BLaER1 treated with 17β-estradiol and CSF1 and Interleukin-3, amounts not matched to agents 10 nM and 100 nM (cell line): ENCODE results near the gene CCDC90B.

Source experiments
- H3K27ac ChIP-seq, 11 experiments: shearing (Covaris generic); formaldehyde crosslinking; 2 replicates each; pipeline ENCODE4 v1.8.1; 2022
- H3K27me3 ChIP-seq, 11 experiments: shearing (Covaris generic); formaldehyde crosslinking; 2 replicates each; pipeline ENCODE4 v1.8.1; 2022
- H3K36me3 ChIP-seq, 11 experiments: shearing (Covaris generic); formaldehyde crosslinking; 2 replicates each; pipeline ENCODE4 v1.8.1; 2022
- H3K4me1 ChIP-seq, 10 experiments: shearing (Covaris generic); formaldehyde crosslinking; 2 replicates each; pipeline ENCODE4 v1.8.1; 2022
- H3K4me2 ChIP-seq, 11 experiments: shearing (Covaris generic); formaldehyde crosslinking; 2 replicates each; pipeline ENCODE4 v1.8.1; 2022
- H3K4me3 ChIP-seq, 10 experiments: shearing (Covaris generic); formaldehyde crosslinking; 2 replicates each; pipeline ENCODE4 v1.8.1; 2022
- H3K9ac ChIP-seq, 11 experiments: shearing (Covaris generic); formaldehyde crosslinking; 2 replicates each; pipeline ENCODE4 v1.8.1; 2022
- H3K9me3 ChIP-seq, 11 experiments: shearing (Covaris generic); formaldehyde crosslinking; replicated peaks in 1 of 11; 2 replicates each; pipeline ENCODE4 v1.8.1; 2022
- H4K20me1 ChIP-seq, 11 experiments: shearing (Covaris generic); formaldehyde crosslinking; 2 replicates each; pipeline ENCODE4 v1.8.1; 2022
- Cebpa-rat ChIP-seq, 11 experiments: shearing (Covaris generic); IDR thresholded peaks; 2 replicates each; pipeline ENCODE4 v1.8.1; 2022

Gene CCDC90B

DNA sequence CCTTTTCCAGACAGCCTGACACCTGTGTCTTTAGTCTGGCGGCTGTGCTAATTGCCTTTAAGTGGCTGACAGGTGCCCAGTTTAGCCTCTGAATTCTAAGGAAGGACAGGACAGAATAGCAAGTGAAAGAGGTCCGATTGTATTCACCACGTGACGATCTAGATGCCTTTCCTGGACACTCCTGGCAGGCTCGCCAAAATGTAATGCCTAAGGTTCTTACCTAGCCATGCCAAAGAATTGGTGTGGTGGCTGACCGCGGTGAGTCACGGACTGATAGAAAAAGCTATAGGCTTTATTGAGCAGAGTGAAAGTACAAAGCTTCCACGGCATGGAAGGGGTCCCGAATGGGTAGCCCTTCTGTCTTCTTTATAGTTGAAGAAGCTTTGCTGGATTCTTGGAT is 65.9 kb downstream of the CCDC90B start:
- Histone ChIP-seq H4K20me1 (no peaks in the 10 kb centered on the region), H3K4me2 (no peak overlapping the region), H3K4me3 (no peak overlapping the region), H3K4me1 (no peaks in the 10 kb centered on the region), H3K9ac (no peak overlapping the region), H3K36me3 (peaks cover 0 to 14% (median 0%) of the 10 kb centered on the region in 11 experiments; a peak in 2 of 22 replicates), H3K9me3 (no peaks in the 10 kb centered on the region), H3K27ac (no peak overlapping the region), H3K27me3 (no peaks in the 10 kb centered on the region)
- no peak for TF ChIP-seq Cebpa-rat (IDR thresholded peaks at IDR 0.05)

DNA sequence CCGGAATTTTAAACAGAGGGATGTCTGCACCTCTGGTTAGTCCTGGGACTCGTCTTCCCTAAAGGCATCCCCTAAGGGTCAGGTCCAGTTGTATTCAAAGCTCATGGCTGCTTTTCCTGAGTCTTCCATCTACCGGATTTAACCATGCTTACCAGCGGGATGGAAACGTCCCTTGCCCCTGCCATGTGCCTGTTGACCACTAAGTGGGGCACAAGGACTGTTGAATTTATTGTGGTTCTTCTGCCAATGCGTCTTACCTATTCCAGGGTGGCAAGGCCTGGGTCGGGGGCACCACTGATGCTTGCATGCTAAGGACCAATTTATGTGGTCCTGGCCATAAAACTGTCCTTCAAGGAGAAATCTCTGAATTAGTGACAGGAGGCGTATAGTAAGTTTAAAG is 67.1 kb downstream of the CCDC90B start:
- no peak for TF ChIP-seq Cebpa-rat (IDR thresholded peaks at IDR 0.05)
- Histone ChIP-seq H3K9ac (no peak overlapping the region), H3K9me3 (no peaks in the 10 kb centered on the region), H3K4me2 (no peak overlapping the region), H3K4me1 (no peaks in the 10 kb centered on the region), H3K27ac (no peak overlapping the region), H3K27me3 (no peaks in the 10 kb centered on the region), H3K4me3 (no peak overlapping the region), H3K36me3 (peaks cover 0 to 23% (median 0%) of the 10 kb centered on the region in 11 experiments; a peak in 4 of 22 replicates), H4K20me1 (no peaks in the 10 kb centered on the region)
